Muscle of back (tissue), 11 donors: ENCODE measurements around the gene HK1. TPM values are rescaled to one million over a fixed set of nuclear protein-coding genes. Genes with fewer than 3 reads are reported as not detected.
A peak's percentile ranks its signal among the peaks of the same experiment; 100 is the strongest.

ENCODE experiments used
- DNase-seq, 3 donors: peaks; one replicate each; pipeline versions ENCODE4 v3.0.0 to v3.0.0-alpha.2; 2013
- polyA plus RNA-seq, 10 donors: library from polyadenylated mRNA; unstranded; fragments of 120-200 nt; gene quantifications; one replicate each; pipeline ENCODE4 v1.2.1, GENCODE V29; 2013; ENCODE audit not compliant: insufficient read length in 10 of 10

The HK1 gene
- polyA plus RNA-seq, 10 donors: 26.4 to 41.2 (median 29.6) TPM

GRCh38 chr10:69402386-69402785, 124.1 kb downstream of the HK1 start:
- no peak for DNase-seq

GRCh38 chr10:69403066-69403465, 124.8 kb downstream of the HK1 start:
- no peak for DNase-seq

GRCh38 chr10:69403519-69403918, 125.2 kb downstream of the HK1 start:
- DNase-seq: no peak

GRCh38 chr10:69404786-69405185, 126.5 kb downstream of the HK1 start:
- DNase-seq: no peak

- DNase-seq: no peak
These were observed 126.9 kb downstream of the HK1 start for GRCh38 chr10:69405221-69405620.

GRCh38 chr10:69406302-69406811, 128.1 kb downstream of the HK1 start:
- DNase-seq: peak in 1 of 3 donors; percentile 53

GRCh38 chr10:69406816-69407580, 128.7 kb downstream of the HK1 start:
- no peak for DNase-seq

- DNase-seq: no peak
These were observed 129.5 kb downstream of the HK1 start for GRCh38 chr10:69407621-69408301.

GRCh38 chr10:69408318-69409175, 130.3 kb downstream of the HK1 start:
- DNase-seq: peak; percentile 90 to 94 (median 92)

- DNase-seq: no peak
These were observed 130.8 kb downstream of the HK1 start for GRCh38 chr10:69409176-69409495.

GRCh38 chr10:69409968-69410367, 131.7 kb downstream of the HK1 start:
- peak in 1 of 3 donors; percentile 27 for DNase-seq

GRCh38 chr10:69410487-69410886, 132.2 kb downstream of the HK1 start:
- DNase-seq: no peak

GRCh38 chr10:69411476-69411875, 133.2 kb downstream of the HK1 start:
- no peak for DNase-seq

- DNase-seq: no peak
These were observed 134.0 kb downstream of the HK1 start for GRCh38 chr10:69412232-69412790.

GRCh38 chr10:69413221-69413865, 135.0 kb downstream of the HK1 start:
- peak; percentile 55 to 81 (median 71) for DNase-seq

- no peak for DNase-seq
These were observed 136.0 kb downstream of the HK1 start for GRCh38 chr10:69414036-69415018.

GRCh38 chr10:69415049-69415448, 136.8 kb downstream of the HK1 start:
- DNase-seq: no peak

- DNase-seq: no peak
These were observed 137.7 kb downstream of the HK1 start for GRCh38 chr10:69415951-69416350.

- no peak for DNase-seq
These were observed 138.4 kb downstream of the HK1 start, which contains the start of gene TACR2 for GRCh38 chr10:69416695-69417094. Gene TACR2 (minus strand): TSS chr10:69416918. CDS start chr10:69416323, 595 bp downstream.

GRCh38 chr10:69417542-69417941, 139.2 kb downstream of the HK1 start:
- DNase-seq: no peak
